ENCODE data around the gene SYT5. TPM values are rescaled to one million over a fixed set of nuclear protein-coding genes. Genes with fewer than 3 reads are reported as not detected.

SYT5 gene
- total RNA-seq, 1 experiment from 2014 or later: 2.3 TPM

DNA sequence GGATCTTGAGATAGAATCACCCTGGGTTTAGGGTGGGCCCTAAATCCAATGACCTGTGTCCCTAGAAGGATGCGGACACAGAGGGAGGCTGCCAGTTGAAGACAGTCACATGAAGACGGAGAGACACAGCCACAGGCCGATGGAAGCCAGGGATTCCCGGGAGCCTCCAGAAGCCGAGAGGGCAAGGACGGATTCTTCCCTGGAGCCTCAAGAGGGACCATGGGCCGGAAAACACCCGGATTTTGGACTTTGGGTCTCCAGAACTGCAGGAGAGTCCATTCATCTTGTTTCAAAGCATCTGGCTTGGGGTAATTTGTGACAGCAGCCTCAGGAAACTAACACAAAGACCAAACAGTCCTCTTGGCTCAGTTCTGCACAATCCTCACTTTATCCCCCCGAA lies 46.2 kb upstream of the SYT5 start:
- ATAC-seq (no peak), DNase-seq (ENCODE audit: low read depth, low spot score) (no peak)
- no peak overlapping the region for H3K27ac ChIP-seq (ENCODE audit: low read depth, low read length)
- no peaks in the 10 kb centered on the region for H3K79me2 ChIP-seq (ENCODE audit: insufficient read depth, low read length)
- ChIA-PET RAD21 (ENCODE audit: low non-redundant PET in 1 of 2, low total read pairs in 2 of 2, uncharacterized antibody in 2 of 2, unreplicated experiment in 2 of 2) (no interaction called here), POLR2A (no interaction called here), CTCF (no interaction called here)
- no peak overlapping the region for H3K4me3 ChIP-seq (replicated peaks in 1 of 2; ENCODE audit: low read depth in 1 of 2, low read length in 2 of 2)
- no peaks in the 10 kb centered on the region for H3K9me3 ChIP-seq (ENCODE audit: control insufficient read depth in 1 of 2, insufficient read depth in 1 of 2, low read depth in 1 of 2, low read length in 2 of 2)
- TF ChIP-seq EZH2 (IDR thresholded peaks at IDR 0.05) (no peak), CEBPB (IDR thresholded peaks at IDR 0.05; ENCODE audit: low read depth) (no peak), ZNF274 (IDR thresholded peaks at IDR 0.05; ENCODE audit: low read depth, low read length) (no peak), YY1 (IDR thresholded peaks at IDR 0.05; ENCODE audit: extremely low read depth, insufficient replicate concordance, low read depth, low read length) (no peak), POLR2AphosphoS5 (IDR thresholded peaks at IDR 0.05; ENCODE audit: low read depth, low read length) (no peak), SP1 (IDR thresholded peaks at IDR 0.05; ENCODE audit: low read depth) (no peak), EZH2phosphoT487 (IDR thresholded peaks at IDR 0.05; ENCODE audit: borderline replicate concordance) (no peak), SRF (IDR thresholded peaks at IDR 0.05; ENCODE audit: low read depth) (no peak), RAD21 (IDR thresholded peaks at IDR 0.05; ENCODE audit: low read depth) (no peak), TCF7L2 (IDR thresholded peaks at IDR 0.05; ENCODE audit: borderline replicate concordance, extremely low read depth, insufficient read depth, insufficient read length) (no peak), SIN3A (IDR thresholded peaks at IDR 0.05; ENCODE audit: low read depth) (no peak), EGR1 (IDR thresholded peaks at IDR 0.05; ENCODE audit: low read depth) (no peak), ZFX (IDR thresholded peaks at IDR 0.05) (no peak), ELF1 (IDR thresholded peaks at IDR 0.05; ENCODE audit: borderline replicate concordance, low read depth) (no peak)
- TF ChIP-seq, protein P1, sequence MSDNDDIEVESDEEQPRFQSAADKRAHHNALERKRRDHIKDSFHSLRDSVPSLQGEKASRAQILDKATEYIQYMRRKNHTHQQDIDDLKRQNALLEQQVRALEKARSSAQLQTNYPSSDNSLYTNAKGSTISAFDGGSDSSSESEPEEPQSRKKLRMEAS (IDR thresholded peaks at IDR 0.05): no peak
- TF ChIP-seq, protein P2, sequence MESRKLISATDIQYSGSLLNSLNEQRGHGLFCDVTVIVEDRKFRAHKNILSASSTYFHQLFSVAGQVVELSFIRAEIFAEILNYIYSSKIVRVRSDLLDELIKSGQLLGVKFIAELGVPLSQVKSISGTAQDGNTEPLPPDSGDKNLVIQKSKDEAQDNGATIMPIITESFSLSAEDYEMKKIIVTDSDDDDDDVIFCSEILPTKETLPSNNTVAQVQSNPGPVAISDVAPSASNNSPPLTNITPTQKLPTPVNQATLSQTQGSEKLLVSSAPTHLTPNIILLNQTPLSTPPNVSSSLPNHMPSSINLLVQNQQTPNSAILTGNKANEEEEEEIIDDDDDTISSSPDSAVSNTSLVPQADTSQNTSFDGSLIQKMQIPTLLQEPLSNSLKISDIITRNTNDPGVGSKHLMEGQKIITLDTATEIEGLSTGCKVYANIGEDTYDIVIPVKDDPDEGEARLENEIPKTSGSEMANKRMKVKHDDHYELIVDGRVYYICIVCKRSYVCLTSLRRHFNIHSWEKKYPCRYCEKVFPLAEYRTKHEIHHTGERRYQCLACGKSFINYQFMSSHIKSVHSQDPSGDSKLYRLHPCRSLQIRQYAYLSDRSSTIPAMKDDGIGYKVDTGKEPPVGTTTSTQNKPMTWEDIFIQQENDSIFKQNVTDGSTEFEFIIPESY (IDR thresholded peaks at IDR 0.05; ENCODE audit: extremely low read depth, insufficient replicate concordance, low read length): no peak
- TF ChIP-seq, protein P3, sequence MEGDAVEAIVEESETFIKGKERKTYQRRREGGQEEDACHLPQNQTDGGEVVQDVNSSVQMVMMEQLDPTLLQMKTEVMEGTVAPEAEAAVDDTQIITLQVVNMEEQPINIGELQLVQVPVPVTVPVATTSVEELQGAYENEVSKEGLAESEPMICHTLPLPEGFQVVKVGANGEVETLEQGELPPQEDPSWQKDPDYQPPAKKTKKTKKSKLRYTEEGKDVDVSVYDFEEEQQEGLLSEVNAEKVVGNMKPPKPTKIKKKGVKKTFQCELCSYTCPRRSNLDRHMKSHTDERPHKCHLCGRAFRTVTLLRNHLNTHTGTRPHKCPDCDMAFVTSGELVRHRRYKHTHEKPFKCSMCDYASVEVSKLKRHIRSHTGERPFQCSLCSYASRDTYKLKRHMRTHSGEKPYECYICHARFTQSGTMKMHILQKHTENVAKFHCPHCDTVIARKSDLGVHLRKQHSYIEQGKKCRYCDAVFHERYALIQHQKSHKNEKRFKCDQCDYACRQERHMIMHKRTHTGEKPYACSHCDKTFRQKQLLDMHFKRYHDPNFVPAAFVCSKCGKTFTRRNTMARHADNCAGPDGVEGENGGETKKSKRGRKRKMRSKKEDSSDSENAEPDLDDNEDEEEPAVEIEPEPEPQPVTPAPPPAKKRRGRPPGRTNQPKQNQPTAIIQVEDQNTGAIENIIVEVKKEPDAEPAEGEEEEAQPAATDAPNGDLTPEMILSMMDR (IDR thresholded peaks at IDR 0.05 in 2 of 3, conservative IDR thresholded peaks at IDR 0.05 in 1 of 3; ENCODE audit: borderline replicate concordance in 1 of 3, insufficient read depth in 1 of 3, low read depth in 2 of 3, low read length in 2 of 3): no peak
- TF ChIP-seq, protein P4, sequence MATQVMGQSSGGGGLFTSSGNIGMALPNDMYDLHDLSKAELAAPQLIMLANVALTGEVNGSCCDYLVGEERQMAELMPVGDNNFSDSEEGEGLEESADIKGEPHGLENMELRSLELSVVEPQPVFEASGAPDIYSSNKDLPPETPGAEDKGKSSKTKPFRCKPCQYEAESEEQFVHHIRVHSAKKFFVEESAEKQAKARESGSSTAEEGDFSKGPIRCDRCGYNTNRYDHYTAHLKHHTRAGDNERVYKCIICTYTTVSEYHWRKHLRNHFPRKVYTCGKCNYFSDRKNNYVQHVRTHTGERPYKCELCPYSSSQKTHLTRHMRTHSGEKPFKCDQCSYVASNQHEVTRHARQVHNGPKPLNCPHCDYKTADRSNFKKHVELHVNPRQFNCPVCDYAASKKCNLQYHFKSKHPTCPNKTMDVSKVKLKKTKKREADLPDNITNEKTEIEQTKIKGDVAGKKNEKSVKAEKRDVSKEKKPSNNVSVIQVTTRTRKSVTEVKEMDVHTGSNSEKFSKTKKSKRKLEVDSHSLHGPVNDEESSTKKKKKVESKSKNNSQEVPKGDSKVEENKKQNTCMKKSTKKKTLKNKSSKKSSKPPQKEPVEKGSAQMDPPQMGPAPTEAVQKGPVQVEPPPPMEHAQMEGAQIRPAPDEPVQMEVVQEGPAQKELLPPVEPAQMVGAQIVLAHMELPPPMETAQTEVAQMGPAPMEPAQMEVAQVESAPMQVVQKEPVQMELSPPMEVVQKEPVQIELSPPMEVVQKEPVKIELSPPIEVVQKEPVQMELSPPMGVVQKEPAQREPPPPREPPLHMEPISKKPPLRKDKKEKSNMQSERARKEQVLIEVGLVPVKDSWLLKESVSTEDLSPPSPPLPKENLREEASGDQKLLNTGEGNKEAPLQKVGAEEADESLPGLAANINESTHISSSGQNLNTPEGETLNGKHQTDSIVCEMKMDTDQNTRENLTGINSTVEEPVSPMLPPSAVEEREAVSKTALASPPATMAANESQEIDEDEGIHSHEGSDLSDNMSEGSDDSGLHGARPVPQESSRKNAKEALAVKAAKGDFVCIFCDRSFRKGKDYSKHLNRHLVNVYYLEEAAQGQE (IDR thresholded peaks at IDR 0.05; ENCODE audit: low read depth): no peak
- TF ChIP-seq, protein P5, sequence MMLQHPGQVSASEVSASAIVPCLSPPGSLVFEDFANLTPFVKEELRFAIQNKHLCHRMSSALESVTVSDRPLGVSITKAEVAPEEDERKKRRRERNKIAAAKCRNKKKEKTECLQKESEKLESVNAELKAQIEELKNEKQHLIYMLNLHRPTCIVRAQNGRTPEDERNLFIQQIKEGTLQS (IDR thresholded peaks at IDR 0.05): no peak
- intact Hi-C loops (cut with micrococcal nuclease): no loop called here
- H3K9me2 ChIP-seq (ENCODE audit: insufficient read depth): no peaks in the 10 kb centered on the region
- H2AFZ ChIP-seq (ENCODE audit: low read depth, low read length, poor library complexity, severe bottlenecking): no peak overlapping the region
- BruUV-seq (replicated peaks): no TSS peak
- H4K20me1 ChIP-seq (ENCODE audit: insufficient read depth): no peaks in the 10 kb centered on the region
- H3K9ac ChIP-seq (ENCODE audit: low read length): no peak overlapping the region
- H3K27me3 ChIP-seq (ENCODE audit: insufficient read depth, low read length): no peaks in the 10 kb centered on the region
- 0 out of 4 replicates have a peak, but pooled peaks cover 0 to 6% of the 10 kb centered on the region in 2 experiments for H3K36me3 ChIP-seq (ENCODE audit: control insufficient read depth in 1 of 2, insufficient read depth in 2 of 2, low read length in 2 of 2)
- H3K4me1 ChIP-seq (ENCODE audit: control insufficient read depth in 1 of 2, insufficient read depth in 2 of 2, low read length in 2 of 2): no peaks in the 10 kb centered on the region
- no peak overlapping the region for H3K4me2 ChIP-seq (ENCODE audit: low read length)
